ENCODE data around the gene AK9.

AK9 gene

DNA sequence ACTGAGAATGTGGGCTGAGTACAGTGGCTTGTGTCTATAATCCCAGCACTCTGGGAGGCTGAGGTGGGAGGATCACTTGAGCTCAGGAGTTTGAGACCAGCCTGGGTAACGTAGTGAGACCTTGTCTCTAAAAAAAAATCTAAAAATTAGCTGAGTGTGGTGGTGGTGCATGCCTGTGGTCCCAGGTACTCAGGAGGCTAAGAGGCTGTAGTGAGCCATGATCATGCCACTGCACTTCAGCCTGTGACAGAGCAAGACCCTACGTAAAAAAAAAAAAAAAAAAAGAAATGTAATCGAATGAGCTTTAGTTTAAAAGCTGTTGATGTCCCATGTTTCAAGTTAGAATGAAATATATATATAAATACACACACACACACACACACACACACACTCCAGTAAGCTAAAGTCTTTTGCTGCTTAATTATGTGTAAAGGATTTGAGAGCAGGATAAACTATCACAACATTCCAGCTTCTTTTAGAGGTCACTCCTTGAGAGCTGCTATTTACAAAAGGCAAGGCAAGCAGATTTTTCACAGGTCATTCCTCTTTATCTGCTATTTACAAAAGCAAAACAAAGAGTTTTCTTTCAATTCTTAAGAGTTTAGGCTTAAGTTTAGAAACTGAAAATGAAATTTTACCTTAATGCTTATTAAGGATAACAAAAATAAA, 230.7 kb downstream of the AK9 start:
- no peak for DNase-seq (ENCODE audit: low spot score)
- ChIA-PET CTCF (interaction anchor here (0.6 to 0.7 kb wide), 3 partner anchors 8 to 636 kb away, joined by 3 to 8 read pairs (median 5); no protein-coding TSS in a partner anchor), POLR2A (ENCODE audit: low non-redundant PET) (no interaction called here)
- H3K27ac ChIP-seq, result no peak overlapping the region
- TF ChIP-seq, protein P1, sequence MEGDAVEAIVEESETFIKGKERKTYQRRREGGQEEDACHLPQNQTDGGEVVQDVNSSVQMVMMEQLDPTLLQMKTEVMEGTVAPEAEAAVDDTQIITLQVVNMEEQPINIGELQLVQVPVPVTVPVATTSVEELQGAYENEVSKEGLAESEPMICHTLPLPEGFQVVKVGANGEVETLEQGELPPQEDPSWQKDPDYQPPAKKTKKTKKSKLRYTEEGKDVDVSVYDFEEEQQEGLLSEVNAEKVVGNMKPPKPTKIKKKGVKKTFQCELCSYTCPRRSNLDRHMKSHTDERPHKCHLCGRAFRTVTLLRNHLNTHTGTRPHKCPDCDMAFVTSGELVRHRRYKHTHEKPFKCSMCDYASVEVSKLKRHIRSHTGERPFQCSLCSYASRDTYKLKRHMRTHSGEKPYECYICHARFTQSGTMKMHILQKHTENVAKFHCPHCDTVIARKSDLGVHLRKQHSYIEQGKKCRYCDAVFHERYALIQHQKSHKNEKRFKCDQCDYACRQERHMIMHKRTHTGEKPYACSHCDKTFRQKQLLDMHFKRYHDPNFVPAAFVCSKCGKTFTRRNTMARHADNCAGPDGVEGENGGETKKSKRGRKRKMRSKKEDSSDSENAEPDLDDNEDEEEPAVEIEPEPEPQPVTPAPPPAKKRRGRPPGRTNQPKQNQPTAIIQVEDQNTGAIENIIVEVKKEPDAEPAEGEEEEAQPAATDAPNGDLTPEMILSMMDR (conservative IDR thresholded peaks at IDR 0.05; ENCODE audit: low read depth), result no peak

DNA sequence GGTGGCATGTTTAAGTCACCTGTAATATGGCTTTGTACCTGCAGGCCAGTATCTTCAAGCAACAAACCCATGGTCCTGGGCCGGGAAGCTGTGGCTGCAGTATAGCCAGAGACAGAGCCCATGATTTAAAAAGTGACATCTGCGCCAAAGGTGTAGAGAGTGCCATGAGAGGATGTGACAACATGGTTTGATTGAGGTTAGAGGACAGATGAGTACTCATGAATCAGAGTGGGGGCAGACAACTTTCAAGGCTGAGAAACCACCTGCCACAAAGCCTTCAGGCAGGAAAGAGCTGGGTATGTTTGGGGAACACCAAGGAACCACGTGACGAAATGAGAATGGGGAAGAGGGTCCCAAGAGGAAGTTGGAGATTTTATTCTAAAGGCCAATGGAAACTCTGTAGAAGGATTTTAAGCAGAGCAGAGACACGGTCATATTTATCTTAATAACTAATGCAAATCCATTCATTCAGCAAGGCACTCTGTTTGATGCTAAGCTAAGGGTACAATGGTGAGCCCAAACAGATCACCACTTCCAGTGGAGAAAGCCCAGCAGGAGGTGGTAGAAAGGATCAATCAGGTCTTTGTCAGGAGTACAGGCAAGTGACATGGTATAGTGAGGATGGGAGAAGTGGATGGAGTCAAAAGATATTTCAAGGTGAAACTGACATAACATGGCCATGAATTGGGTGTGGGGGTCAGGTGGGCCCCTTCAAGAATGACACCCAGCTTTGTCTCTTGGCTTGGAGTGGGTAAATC, 232.0 kb downstream of the AK9 start:
- ChIA-PET CTCF (interaction anchor here (0.6 kb wide), 1 partner anchor 183 kb away, joined by 4 read pairs; no protein-coding TSS in a partner anchor), POLR2A (ENCODE audit: low non-redundant PET) (interaction anchor here (0.6 kb wide), 1 partner anchor 285 kb away, joined by 6 read pairs; no protein-coding TSS in a partner anchor)
- no peak for DNase-seq (ENCODE audit: low spot score)
- H3K27ac ChIP-seq, result no peak overlapping the region
- TF ChIP-seq, protein P1 (conservative IDR thresholded peaks at IDR 0.05; ENCODE audit: low read depth), result no peak

DNA sequence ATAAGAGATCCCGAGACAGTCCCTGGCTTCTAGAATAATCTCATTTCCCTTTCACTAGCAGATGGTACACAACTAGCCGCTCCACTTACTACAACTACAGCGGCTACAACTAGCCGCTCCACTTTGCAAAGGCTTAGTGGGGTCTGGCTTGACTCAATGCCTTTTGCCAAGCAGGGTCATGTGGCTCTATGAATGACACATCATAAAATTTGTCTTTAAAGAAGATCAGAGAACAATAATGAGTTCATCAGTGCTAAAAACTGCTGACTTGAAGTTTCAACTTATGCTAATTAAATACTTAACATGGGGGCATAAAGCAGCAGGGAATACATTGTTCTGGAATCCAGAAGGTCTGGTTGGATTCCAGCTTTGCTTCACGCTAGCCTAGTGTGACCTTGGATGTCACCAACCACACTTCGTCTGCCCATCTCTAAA, 233.4 kb downstream of the AK9 start:
- TF ChIP-seq, protein P1 (conservative IDR thresholded peaks at IDR 0.05; ENCODE audit: low read depth), result no peak
- POLR2A ChIA-PET (ENCODE audit: low non-redundant PET), result no interaction called here
- no peak for DNase-seq (ENCODE audit: low spot score)
- no peak overlapping the region; the same call in 1 of the 2 replicates for H3K27ac ChIP-seq
- CTCF ChIA-PET, result interaction anchor here (1.8 kb wide), 1 partner anchor 13 kb away, joined by 5 read pairs; no protein-coding TSS in a partner anchor

DNA sequence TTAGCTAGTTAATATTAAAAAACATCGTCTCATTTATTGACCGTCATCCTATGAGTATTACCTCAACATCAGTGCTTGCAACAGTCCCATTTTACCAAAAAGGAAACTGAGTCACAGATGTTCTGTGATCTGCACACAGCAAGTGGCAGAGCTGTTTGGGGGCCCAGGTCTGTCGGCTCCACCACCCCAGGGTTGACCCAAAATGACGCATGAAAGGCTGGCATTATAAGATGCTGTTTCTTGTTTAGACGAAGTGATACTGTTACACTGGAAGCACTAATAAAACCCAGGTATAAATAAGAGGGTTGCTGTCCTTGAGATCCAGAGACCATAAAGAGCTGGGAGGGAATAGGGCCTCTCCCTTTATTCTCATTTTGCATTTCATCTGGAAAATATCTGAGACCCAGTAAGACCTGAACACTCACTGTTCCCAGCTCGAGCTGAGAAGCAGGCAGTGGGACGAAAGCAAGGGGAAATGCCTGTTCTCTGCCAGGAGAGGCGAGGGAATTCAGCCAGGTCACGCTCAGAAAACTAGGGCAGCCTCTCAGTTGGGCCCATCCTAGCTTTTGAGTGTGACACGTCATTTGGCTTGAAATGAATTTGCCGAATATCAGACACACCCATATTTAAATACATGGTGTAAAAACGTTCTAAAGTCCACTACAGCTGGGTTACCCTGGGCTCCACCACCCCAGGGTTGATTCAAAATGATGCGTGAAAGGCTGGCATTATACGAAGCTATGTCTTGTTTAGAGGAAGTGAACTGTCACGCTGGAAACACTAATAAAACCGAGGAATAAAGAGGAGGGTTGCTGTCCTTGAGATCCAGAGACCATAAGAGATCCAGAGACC, 234.1 kb downstream of the AK9 start:
- no peak for DNase-seq (ENCODE audit: low spot score)
- H3K27ac ChIP-seq, result peak overlapping the region; percentile 87
- TF ChIP-seq, protein P1 (conservative IDR thresholded peaks at IDR 0.05; ENCODE audit: low read depth), result no peak
- ChIA-PET POLR2A (ENCODE audit: low non-redundant PET) (no interaction called here), CTCF (interaction anchor here (1.8 kb wide), 1 partner anchor 12 kb away, joined by 5 read pairs; no protein-coding TSS in a partner anchor)

DNA sequence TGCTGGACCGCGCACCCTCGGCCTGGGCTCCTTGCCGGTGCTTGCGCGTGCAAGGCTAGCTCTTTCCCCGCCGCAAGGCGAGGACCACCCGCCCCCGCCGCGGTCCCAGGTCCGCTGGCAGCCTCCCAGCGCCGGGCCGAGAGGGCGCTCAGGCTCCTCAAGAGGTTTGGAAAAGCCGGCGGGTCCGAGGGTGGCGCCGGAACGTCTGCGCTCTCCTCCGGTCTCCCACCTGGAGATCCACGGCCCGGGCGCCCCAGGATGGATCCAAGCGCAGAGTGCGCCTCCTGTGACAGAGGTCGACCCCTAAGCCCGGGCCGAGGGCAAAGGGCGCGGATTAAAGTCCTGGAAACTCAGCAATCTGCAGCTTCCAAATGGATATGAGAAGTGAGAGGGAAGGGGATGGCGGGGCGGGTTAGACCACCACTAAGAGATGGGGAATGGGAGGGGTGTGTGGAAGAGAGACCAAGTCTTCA, 234.9 kb downstream of the AK9 start:
- no peak for DNase-seq (ENCODE audit: low spot score)
- ChIA-PET POLR2A (ENCODE audit: low non-redundant PET) (no interaction called here), CTCF (interaction anchor here (0.7 to 1.8 kb wide), 3 partner anchors 9 to 1297 kb away, joined by 3 to 5 read pairs (median 3); no protein-coding TSS in a partner anchor)
- TF ChIP-seq, protein P1 (conservative IDR thresholded peaks at IDR 0.05; ENCODE audit: low read depth), result no peak
- peak overlapping the region; percentile 87 for H3K27ac ChIP-seq
